GM21528 (cell line): ENCODE results near the gene KIF5C.

ENCODE experiments used
- ATAC-seq: cut with Tn5 transposase; IDR thresholded peaks from one replicate; pipeline ENCODE4 v1.9.1; 2021; ENCODE audit warnings: mild to moderate bottlenecking, moderate library complexity; ENCODE audit not compliant: unreplicated experiment, low FRiP score

KIF5C gene

GRCh38 chr2:148983896-148984295 lies 108.9 kb downstream of the KIF5C start:
- ATAC-seq, result no peak

GRCh38 chr2:148984449-148984848 lies 109.4 kb downstream of the KIF5C start:
- ATAC-seq, result no peak

GRCh38 chr2:148987286-148987685 lies 112.3 kb downstream of the KIF5C start:
- ATAC-seq, result no peak

- no peak for ATAC-seq
These were observed 113.3 kb downstream of the KIF5C start for GRCh38 chr2:148988337-148988736.

GRCh38 chr2:148989882-148990493 lies 115.0 kb downstream of the KIF5C start:
- ATAC-seq, result peak; percentile 82

- ATAC-seq, result no peak
These were observed 115.9 kb downstream of the KIF5C start for GRCh38 chr2:148990968-148991367.

- no peak for ATAC-seq
These were observed 117.4 kb downstream of the KIF5C start for GRCh38 chr2:148992448-148992847.

- ATAC-seq, result no peak
These were observed 118.3 kb downstream of the KIF5C start for GRCh38 chr2:148993351-148993750.

GRCh38 chr2:148994341-148994740 lies 119.3 kb downstream of the KIF5C start:
- ATAC-seq, result no peak

- ATAC-seq, result no peak
These were observed 121.8 kb downstream of the KIF5C start for GRCh38 chr2:148996805-148997204.

- no peak for ATAC-seq
These were observed 123.3 kb downstream of the KIF5C start for GRCh38 chr2:148998165-148998830.

- ATAC-seq, result no peak
These were observed 123.8 kb downstream of the KIF5C start for GRCh38 chr2:148998831-148999200.

GRCh38 chr2:148999451-148999921 lies 124.5 kb downstream of the KIF5C start:
- ATAC-seq, result no peak

GRCh38 chr2:149000158-149000938 lies 125.3 kb downstream of the KIF5C start:
- ATAC-seq, result no peak

GRCh38 chr2:149001496-149001895 lies 126.5 kb downstream of the KIF5C start:
- no peak for ATAC-seq

GRCh38 chr2:149002378-149002890 lies 127.4 kb downstream of the KIF5C start:
- ATAC-seq, result no peak

GRCh38 chr2:149002891-149003740 lies 128.1 kb downstream of the KIF5C start:
- no peak for ATAC-seq

- no peak for ATAC-seq
These were observed 129.8 kb downstream of the KIF5C start for GRCh38 chr2:149004836-149005235.

- no peak for ATAC-seq
These were observed 130.5 kb downstream of the KIF5C start for GRCh38 chr2:149005471-149006077.
